ENCODE measurements around the gene GFI1.

DNA sequence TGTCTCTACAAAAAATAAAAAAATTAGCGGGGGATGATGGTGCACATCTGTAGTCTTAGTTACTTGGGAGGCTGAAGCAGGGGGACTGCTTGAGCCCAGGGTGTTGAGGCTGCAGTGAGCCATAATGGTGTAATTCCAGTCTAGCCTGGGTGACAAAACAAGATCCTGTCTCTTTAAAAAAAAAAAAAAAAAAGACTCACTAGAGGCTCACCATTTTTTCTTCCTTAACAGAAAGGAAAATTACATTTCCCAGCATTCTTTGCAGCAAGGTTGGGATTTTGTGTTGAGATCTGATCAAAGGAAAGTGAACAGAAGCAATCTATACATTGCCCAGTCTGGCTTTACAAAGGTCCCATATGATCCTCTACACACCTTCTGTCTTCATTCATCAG lies 21.5 kb downstream of the GFI1 start:
- TF ChIP-seq CTCF (IDR thresholded peaks at IDR 0.05; ENCODE audit: poor library complexity), result no peak
- no peak for TF ChIP-seq EZH2 (IDR thresholded peaks at IDR 0.05; ENCODE audit: borderline replicate concordance)
- no peak for TF ChIP-seq EZH2phosphoT487 (IDR thresholded peaks at IDR 0.05; ENCODE audit: low read depth, severe bottlenecking, unreplicated experiment)
